IMR-90 (cell line): Measurements from ENCODE around the gene WDR47. TPM values are rescaled to one million over a fixed set of nuclear protein-coding genes. Genes with fewer than 3 reads are reported as not detected.

ENCODE experiments used
- ATAC-seq: fragments of 200-7000 bp; cut with Tn5 transposase; 2 replicates; pipeline ENCODE4 v1.9.1; 2020; ENCODE audit warnings: low read depth, mild to moderate bottlenecking, moderate library complexity
- BruUV-seq: library from RNA; stranded (reverse); fragments of 400-500 nt; replicated peaks from 2 replicates; lab custom pipeline; 2021; lab: Mats Ljungman, UMichigan
- CTCF ChIA-PET: fragments of 300-600 bp; formaldehyde crosslinking; extraction: SDS; loops from one replicate; lab custom pipeline; 2021; ENCODE audit warnings: antibody characterized with exemption; lab: Yijun Ruan, JAX
- POLR2A ChIA-PET: fragments of 300-600 bp; sonication (Branson Sonifier 250); formaldehyde crosslinking; loops from one replicate; lab custom pipeline; 2022; ENCODE audit warnings: antibody characterized with exemption; ENCODE audit not compliant: unreplicated experiment; lab: Charles Lee
- DNase-seq: peaks from one replicate; pipeline ENCODE4 v3.0.0; 2013
- H2AFZ ChIP-seq: replicated peaks from 2 replicates; pipeline ENCODE3; 2013; ENCODE audit warnings: low read length, mild to moderate bottlenecking; ENCODE audit not compliant: poor library complexity
- H2AK5ac ChIP-seq: 2 replicates; pipeline ENCODE4 v1.6.1; 2013; ENCODE audit warnings: low read depth, low read length, inconsistent platforms
- H2AK9ac ChIP-seq: replicated peaks from 2 replicates; pipeline ENCODE3; 2013; ENCODE audit warnings: mild to moderate bottlenecking, low read depth, low read length, moderate library complexity; ENCODE audit not compliant: poor library complexity
- H2BK120ac ChIP-seq: 2 replicates; pipeline ENCODE4 v1.6.1; 2013; ENCODE audit warnings: low read depth, low read length, inconsistent platforms
- H2BK15ac ChIP-seq: 3 replicates; pipeline ENCODE4 v1.6.1; 2013; ENCODE audit warnings: low read depth, low read length, inconsistent platforms
- H2BK20ac ChIP-seq: 2 replicates; pipeline ENCODE4 v1.6.1; 2013; ENCODE audit warnings: low read depth, mild to moderate bottlenecking, inconsistent platforms, low read length, moderate library complexity
- H2BK5ac ChIP-seq: 2 replicates; pipeline ENCODE4 v1.6.1; 2013; ENCODE audit warnings: mild to moderate bottlenecking, low read depth, low read length, inconsistent platforms; ENCODE audit not compliant: poor library complexity, severe bottlenecking
- H3K14ac ChIP-seq: replicated peaks from 2 replicates; pipeline ENCODE4 v1.6.1; 2013; ENCODE audit warnings: low read depth, low read length, inconsistent platforms
- H3K18ac ChIP-seq: 2 replicates; pipeline ENCODE4 v1.6.1; 2013; ENCODE audit warnings: low read depth, low read length, control low read depth
- H3K23ac ChIP-seq: 2 replicates; pipeline ENCODE4 v1.6.1; 2013; ENCODE audit warnings: low read depth, low read length, inconsistent platforms
- H3K27ac ChIP-seq: 2 replicates; pipeline ENCODE4 v1.5.1; 2013; ENCODE audit warnings: mild to moderate bottlenecking, control low read depth, low read length; ENCODE audit not compliant: insufficient read depth
- H3K27me3 ChIP-seq: 2 replicates; pipeline ENCODE4 v1.6.1; 2013; ENCODE audit warnings: low read length; ENCODE audit not compliant: control insufficient read depth, insufficient read depth
- H3K36me3 ChIP-seq: 2 replicates; pipeline ENCODE4 v1.6.1; 2013; ENCODE audit warnings: low read length, mixed read lengths; ENCODE audit not compliant: control insufficient read depth, insufficient read depth
- H3K4ac ChIP-seq: 2 replicates; pipeline ENCODE4 v1.6.1; 2013; ENCODE audit warnings: low read depth, low read length, inconsistent platforms
- H3K4me1 ChIP-seq: 2 replicates; pipeline ENCODE4 v1.6.1; 2013; ENCODE audit warnings: low read length, mixed read lengths; ENCODE audit not compliant: control insufficient read depth, insufficient read depth
- H3K4me2 ChIP-seq: 2 replicates; pipeline ENCODE4 v1.6.1; 2013; ENCODE audit warnings: low read depth, mild to moderate bottlenecking, control low read depth, low read length, moderate library complexity
- H3K4me3 ChIP-seq: 2 replicates; pipeline ENCODE4 v1.5.1; 2013; ENCODE audit warnings: low read depth, mild to moderate bottlenecking, control low read depth, low read length, moderate library complexity; ENCODE audit not compliant: insufficient read depth
- H3K56ac ChIP-seq: 2 replicates; pipeline ENCODE4 v1.6.1; 2013; ENCODE audit warnings: low read length, inconsistent platforms; ENCODE audit not compliant: insufficient read depth; ENCODE audit errors: extremely low read depth
- H3K79me1 ChIP-seq, 2 experiments: 2 replicates each; pipeline ENCODE4 v1.6.1; 2013; ENCODE audit warnings: low read length in 2 of 2, inconsistent platforms in 1 of 2, low read depth in 1 of 2
- H3K9ac ChIP-seq: 2 replicates; pipeline ENCODE4 v1.6.1; 2013; ENCODE audit warnings: low read depth, low read length, control low read depth
- H3K9me1 ChIP-seq: 2 replicates; pipeline ENCODE4 v1.6.1; 2013; ENCODE audit warnings: low read length, inconsistent platforms; ENCODE audit not compliant: insufficient read depth
- H3K9me3 ChIP-seq: 2 replicates; pipeline ENCODE4 v1.6.1; 2013; ENCODE audit warnings: low read length; ENCODE audit not compliant: control insufficient read depth, insufficient read depth
- H4K20me1 ChIP-seq: 2 replicates; pipeline ENCODE4 v1.6.1; 2013; ENCODE audit warnings: low read length, inconsistent platforms; ENCODE audit not compliant: insufficient read depth
- H4K5ac ChIP-seq: 2 replicates; pipeline ENCODE4 v1.6.1; 2013; ENCODE audit warnings: mild to moderate bottlenecking, low read depth, low read length, control low read depth
- H4K8ac ChIP-seq, 2 experiments: 2 replicates each; pipeline ENCODE4 v1.6.1; 2013; ENCODE audit warnings: low read depth in 2 of 2, low read length in 2 of 2, control low read depth in 1 of 2, inconsistent platforms in 1 of 2
- H4K91ac ChIP-seq: 2 replicates; pipeline ENCODE4 v1.6.1; 2013; ENCODE audit warnings: low read depth, low read length, inconsistent platforms; ENCODE audit not compliant: insufficient read depth
- BHLHE40 ChIP-seq: fragments of 150-350 bp; IDR thresholded peaks from 2 replicates; pipeline ENCODE4 v1.6.1; 2016; ENCODE audit warnings: mild to moderate bottlenecking, low read depth, low read length
- CEBPB ChIP-seq: IDR thresholded peaks from 2 replicates; pipeline ENCODE4 v1.6.1; 2012; ENCODE audit warnings: low read depth, low read length, improper control_type of control experiment
- CHD1 ChIP-seq: IDR thresholded peaks from 2 replicates; pipeline ENCODE4 v1.6.1; 2012; ENCODE audit warnings: low read depth, low read length, improper control_type of control experiment
- ELK1 ChIP-seq: fragments of 150-350 bp; IDR thresholded peaks from 2 replicates; pipeline ENCODE4 v1.6.1; 2016; ENCODE audit warnings: low read depth, mild to moderate bottlenecking, low read length, moderate library complexity, borderline replicate concordance
- FOS ChIP-seq: fragments of 150-350 bp; IDR thresholded peaks from 2 replicates; pipeline ENCODE4 v1.6.1; 2016; ENCODE audit warnings: low read depth, low read length
- MAFK ChIP-seq: IDR thresholded peaks from 2 replicates; pipeline ENCODE4 v1.6.1; 2012; ENCODE audit warnings: low read depth, low read length, improper control_type of control experiment
- MAZ ChIP-seq: IDR thresholded peaks from 2 replicates; pipeline ENCODE4 v1.6.1; 2012; ENCODE audit warnings: low read depth, mild to moderate bottlenecking, low read length, improper control_type of control experiment, moderate library complexity, borderline replicate concordance
- MXI1 ChIP-seq: IDR thresholded peaks from 2 replicates; pipeline ENCODE4 v1.6.1; 2012; ENCODE audit warnings: low read depth, mild to moderate bottlenecking, low read length, moderate library complexity, borderline replicate concordance
- NFE2L2 ChIP-seq: fragments of 150-350 bp; IDR thresholded peaks from 2 replicates; pipeline ENCODE4 v1.6.1; 2016; ENCODE audit warnings: low read depth, mild to moderate bottlenecking, low read length
- POLR2A ChIP-seq: IDR thresholded peaks from 2 replicates; pipeline ENCODE4 v1.6.1; 2012; ENCODE audit warnings: mild to moderate bottlenecking, low read depth, low read length
- RAD21 ChIP-seq: IDR thresholded peaks from 2 replicates; pipeline ENCODE4 v1.6.1; 2012; ENCODE audit warnings: low read length, improper control_type of control experiment
- RCOR1 ChIP-seq: IDR thresholded peaks from 2 replicates; pipeline ENCODE4 v1.6.1; 2012; ENCODE audit warnings: mild to moderate bottlenecking, low read length, improper control_type of control experiment; ENCODE audit not compliant: insufficient replicate concordance
- RFX5 ChIP-seq: IDR thresholded peaks from 2 replicates; pipeline ENCODE4 v1.8.0; 2012; ENCODE audit warnings: low read depth, mild to moderate bottlenecking, low read length, moderate library complexity
- SMC3 ChIP-seq: fragments of 150-350 bp; IDR thresholded peaks from 2 replicates; pipeline ENCODE4 v1.6.1; 2016; ENCODE audit warnings: low read depth, mild to moderate bottlenecking, antibody characterized with exemption, low read length, moderate library complexity
- WGBS, 2 experiments: methylation state at CpG; one replicate each; pipeline versions ENCODE4 v1.1.5 to v1.1.7; 2013; ENCODE audit warnings: missing lambda C conversion rate in 2 of 2; ENCODE audit not compliant: insufficient read length in 1 of 2; ENCODE audit errors: extremely low coverage in 2 of 2; 5-methylcytosine and 5-hydroxymethylcytosine counted together
- dilution Hi-C: fragments of 300-500 bp; cut with HindIII; formaldehyde crosslinking; loops from one replicate; pipeline ENCODE4 v1.14.3; 2018; ENCODE audit warnings: low sequenced_read_pairs; ENCODE audit not compliant: unreplicated experiment
- in situ Hi-C: fragments of 300-500 bp; cut with MboI; formaldehyde crosslinking; loops from 3 replicates; pipeline ENCODE4 v1.14.3; 2019; ENCODE audit warnings: low sequenced_read_pairs, inconsistent platforms, mixed read lengths
- intact Hi-C: fragments of 100-400 bp; cut with micrococcal nuclease; formaldehyde crosslinking; loops from 2 replicates; pipeline ENCODE4 v1.10.0; 2022
- polyA plus RNA-seq, 3 experiments: library from polyadenylated mRNA; depleted of rRNA; stranded (reverse); fragments of >200 nt; gene quantifications; 2 replicates each; pipeline ENCODE4 v1.2.3, GENCODE V29; 2012; ENCODE audit warnings: low replicate concordance in 1 of 3
- total RNA-seq: library from RNA; depleted of rRNA; stranded (reverse); fragments of >200 nt; gene quantifications from 2 replicates; pipeline ENCODE4 v1.2.3, GENCODE V29; 2012
- TF ChIP-seq, protein P1 (sequence below): fragments of 150-350 bp; IDR thresholded peaks from 2 replicates; pipeline ENCODE4 v1.6.1; 2017; ENCODE audit warnings: mild to moderate bottlenecking, antibody characterized with exemption, low read length, low read depth
- TF ChIP-seq, protein P2 (sequence below): conservative IDR thresholded peaks from 2 replicates; pipeline ENCODE4 v1.5.1; 2012; ENCODE audit warnings: mild to moderate bottlenecking, low read depth, low read length, improper control_type of control experiment

WDR47 gene
- total and polyA plus RNA-seq, 2 of the 4 experiments (the other 2 are of a cell fraction) = 8.2 to 17.4 TPM

DNA sequence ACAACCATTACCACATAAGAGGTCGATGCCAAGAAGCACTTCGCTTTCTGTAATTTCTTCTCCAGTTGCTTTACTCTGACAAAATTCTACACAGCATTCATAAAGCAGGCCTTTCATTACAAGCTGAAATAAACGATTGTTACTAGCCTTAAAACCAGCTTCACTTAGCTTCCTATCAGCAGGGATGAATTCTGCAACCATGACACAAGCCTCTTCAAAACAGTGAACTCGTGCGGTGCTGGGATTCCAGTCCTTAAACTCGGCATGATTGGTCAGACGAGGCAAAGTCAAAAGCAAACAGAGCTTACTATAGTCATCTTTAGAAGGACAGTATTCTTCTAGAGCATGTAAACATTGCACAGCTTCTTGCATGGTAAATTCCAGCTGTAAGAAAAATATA, 30.6 kb downstream of the WDR47 start:
- DNase-seq (no peak), ATAC-seq (no peak)
- Histone ChIP-seq H3K18ac (no peak overlapping the region), H3K14ac (no peak overlapping the region), H3K56ac (no peak overlapping the region), H3K36me3 (peaks cover 25% of the 10 kb centered on the region), H3K23ac (no peak overlapping the region), H3K4me2 (no peak overlapping the region), H2AK9ac (no peak overlapping the region), H3K79me1 (peaks cover 0 to 3% of the 10 kb centered on the region in 2 experiments; a peak in 1 of 4 replicates), H4K91ac (no peak overlapping the region), H2AFZ (no peak overlapping the region), H2BK15ac (no peak overlapping the region), H2BK120ac (no peak overlapping the region), H3K4me3 (no peak overlapping the region), H3K4ac (no peak overlapping the region), H4K5ac (no peak overlapping the region), H4K20me1 (no peaks in the 10 kb centered on the region), H2BK5ac (no peak overlapping the region), H4K8ac (no peak overlapping the region), H3K4me1 (no peaks in the 10 kb centered on the region), H3K27me3 (no peaks in the 10 kb centered on the region), H2BK20ac (no peak overlapping the region), H3K9ac (no peak overlapping the region), H3K9me3 (no peaks in the 10 kb centered on the region), H2AK5ac (no peak overlapping the region), H3K9me1 (no peaks in the 10 kb centered on the region), H3K27ac (no peak overlapping the region)
- ChIA-PET CTCF (interaction anchor here (0.7 kb wide), 1 partner anchor 17 kb away, joined by 3 read pairs; no protein-coding TSS in a partner anchor), POLR2A (no interaction called here)
- WGBS, 2 experiments = no CpG with 5 or more reads among the region's 7 CpGs
- in situ Hi-C loops = no loop called here
- BruUV-seq = no TSS peak
- intact Hi-C loops = no loop called here
- no peak for TF ChIP-seq NFE2L2
- no peak for TF ChIP-seq RCOR1
- no peak for TF ChIP-seq ELK1
- TF ChIP-seq RAD21 = no peak
- no peak for TF ChIP-seq MAZ
- TF ChIP-seq, protein P1, sequence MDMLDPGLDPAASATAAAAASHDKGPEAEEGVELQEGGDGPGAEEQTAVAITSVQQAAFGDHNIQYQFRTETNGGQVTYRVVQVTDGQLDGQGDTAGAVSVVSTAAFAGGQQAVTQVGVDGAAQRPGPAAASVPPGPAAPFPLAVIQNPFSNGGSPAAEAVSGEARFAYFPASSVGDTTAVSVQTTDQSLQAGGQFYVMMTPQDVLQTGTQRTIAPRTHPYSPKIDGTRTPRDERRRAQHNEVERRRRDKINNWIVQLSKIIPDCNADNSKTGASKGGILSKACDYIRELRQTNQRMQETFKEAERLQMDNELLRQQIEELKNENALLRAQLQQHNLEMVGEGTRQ = no peak
- no peak for TF ChIP-seq CHD1
- TF ChIP-seq MAFK = no peak
- TF ChIP-seq CEBPB = no peak
- no peak for TF ChIP-seq SMC3
- TF ChIP-seq BHLHE40 = no peak
- no peak for TF ChIP-seq POLR2A
- no peak for TF ChIP-seq RFX5
- no peak for TF ChIP-seq MXI1
- TF ChIP-seq, protein P2, sequence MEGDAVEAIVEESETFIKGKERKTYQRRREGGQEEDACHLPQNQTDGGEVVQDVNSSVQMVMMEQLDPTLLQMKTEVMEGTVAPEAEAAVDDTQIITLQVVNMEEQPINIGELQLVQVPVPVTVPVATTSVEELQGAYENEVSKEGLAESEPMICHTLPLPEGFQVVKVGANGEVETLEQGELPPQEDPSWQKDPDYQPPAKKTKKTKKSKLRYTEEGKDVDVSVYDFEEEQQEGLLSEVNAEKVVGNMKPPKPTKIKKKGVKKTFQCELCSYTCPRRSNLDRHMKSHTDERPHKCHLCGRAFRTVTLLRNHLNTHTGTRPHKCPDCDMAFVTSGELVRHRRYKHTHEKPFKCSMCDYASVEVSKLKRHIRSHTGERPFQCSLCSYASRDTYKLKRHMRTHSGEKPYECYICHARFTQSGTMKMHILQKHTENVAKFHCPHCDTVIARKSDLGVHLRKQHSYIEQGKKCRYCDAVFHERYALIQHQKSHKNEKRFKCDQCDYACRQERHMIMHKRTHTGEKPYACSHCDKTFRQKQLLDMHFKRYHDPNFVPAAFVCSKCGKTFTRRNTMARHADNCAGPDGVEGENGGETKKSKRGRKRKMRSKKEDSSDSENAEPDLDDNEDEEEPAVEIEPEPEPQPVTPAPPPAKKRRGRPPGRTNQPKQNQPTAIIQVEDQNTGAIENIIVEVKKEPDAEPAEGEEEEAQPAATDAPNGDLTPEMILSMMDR = no peak
- TF ChIP-seq FOS = no peak
- dilution Hi-C loops = no loop called here
